Thoracic aorta (tissue), 2 donors: ENCODE measurements around the gene TGM1. TPM values are rescaled to one million over a fixed set of nuclear protein-coding genes. Genes with fewer than 3 reads are reported as not detected.

Experiments
- ATAC-seq: fragments of 150-250 bp; one replicate; pipeline ENCODE4 v1.8.0; 2017; ENCODE audit warnings: low read depth; ENCODE audit not compliant: insufficient number of reproducible peaks, low FRiP score
- DNase-seq: peaks from one replicate; pipeline ENCODE4 v3.0.0-alpha.2; 2020; ENCODE audit warnings: low spot score
- H3K27ac ChIP-seq, 2 donors: fragments of 200-600 bp; sonication (generic); 1 replicate in 1 of 2; 2 replicates in 1 of 2; pipeline ENCODE4 v1.5.1; 2016; ENCODE audit warnings: mild to moderate bottlenecking in 2 of 2, moderate library complexity in 2 of 2
- H3K27me3 ChIP-seq: fragments of 200-600 bp; sonication (generic); replicated peaks from 2 replicates; pipeline ENCODE4 v1.6.0; 2016; ENCODE audit warnings: mild to moderate bottlenecking; ENCODE audit not compliant: insufficient read depth
- H3K36me3 ChIP-seq: fragments of 200-600 bp; sonication (generic); one replicate; pipeline ENCODE4 v1.5.1; 2016
- H3K4me1 ChIP-seq, 2 donors: fragments of 200-600 bp; sonication (generic); 1 replicate in 1 of 2; 2 replicates in 1 of 2; pipeline versions ENCODE4 v1.5.1 to v1.6.0; 2016; ENCODE audit warnings: low read depth in 2 of 2, mild to moderate bottlenecking in 1 of 2; ENCODE audit not compliant: control insufficient read depth in 1 of 2
- H3K4me3 ChIP-seq: fragments of 200-600 bp; sonication (generic); 2 replicates; pipeline ENCODE4 v1.5.1; 2016; ENCODE audit warnings: mild to moderate bottlenecking
- H3K9me3 ChIP-seq: fragments of 200-600 bp; sonication (generic); 2 replicates; pipeline ENCODE4 v1.5.1; 2016
- total RNA-seq, 2 donors: library from RNA; depleted of rRNA; stranded (reverse); fragments of >200 nt; gene quantifications; one replicate each; pipeline versions ENCODE4 v1.1.0 to v1.2.3, GENCODE V29; 2016
- TF ChIP-seq, protein P1 (sequence below): fragments of 200-600 bp; sonication (generic); IDR thresholded peaks from one replicate; pipeline ENCODE4 v1.5.1; 2019; ENCODE audit warnings: antibody characterized with exemption

The TGM1 gene
- total RNA-seq, 2 donors from 2014 or later = 0.21 TPM; not detected in 1

DNA sequence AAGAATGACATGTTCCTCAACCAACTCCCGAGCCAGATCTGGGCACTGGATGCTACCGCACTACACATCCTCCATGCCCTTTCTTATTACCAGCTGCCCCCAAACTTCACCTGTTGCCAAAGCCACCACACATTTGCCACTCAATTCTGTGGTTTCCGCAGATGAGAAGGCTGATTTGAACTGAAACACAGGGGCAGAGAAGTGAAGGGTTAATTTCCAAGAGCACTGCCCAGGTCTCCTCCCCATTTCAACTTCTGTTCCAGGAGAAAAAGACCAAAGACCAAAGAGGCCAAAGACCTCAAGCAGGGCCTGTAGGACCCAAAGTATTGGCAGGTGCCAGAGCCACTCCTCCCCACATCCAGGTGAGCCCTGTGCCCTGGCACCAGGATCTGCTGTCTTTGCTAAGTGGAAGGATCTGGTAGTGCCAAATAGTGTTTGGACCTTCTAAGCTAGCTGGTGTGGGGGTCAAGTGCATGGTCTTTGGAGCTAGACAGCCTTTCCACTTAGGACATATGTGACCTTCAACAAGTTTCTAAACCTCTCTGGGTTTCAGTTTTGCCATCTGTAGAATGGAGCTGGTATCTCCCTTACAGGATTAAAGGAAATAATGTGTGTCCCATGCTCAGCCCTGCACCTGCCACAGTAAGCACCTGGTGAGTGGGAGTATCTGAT is 28.6 kb upstream of the TGM1 start:
- TF ChIP-seq, protein P1, sequence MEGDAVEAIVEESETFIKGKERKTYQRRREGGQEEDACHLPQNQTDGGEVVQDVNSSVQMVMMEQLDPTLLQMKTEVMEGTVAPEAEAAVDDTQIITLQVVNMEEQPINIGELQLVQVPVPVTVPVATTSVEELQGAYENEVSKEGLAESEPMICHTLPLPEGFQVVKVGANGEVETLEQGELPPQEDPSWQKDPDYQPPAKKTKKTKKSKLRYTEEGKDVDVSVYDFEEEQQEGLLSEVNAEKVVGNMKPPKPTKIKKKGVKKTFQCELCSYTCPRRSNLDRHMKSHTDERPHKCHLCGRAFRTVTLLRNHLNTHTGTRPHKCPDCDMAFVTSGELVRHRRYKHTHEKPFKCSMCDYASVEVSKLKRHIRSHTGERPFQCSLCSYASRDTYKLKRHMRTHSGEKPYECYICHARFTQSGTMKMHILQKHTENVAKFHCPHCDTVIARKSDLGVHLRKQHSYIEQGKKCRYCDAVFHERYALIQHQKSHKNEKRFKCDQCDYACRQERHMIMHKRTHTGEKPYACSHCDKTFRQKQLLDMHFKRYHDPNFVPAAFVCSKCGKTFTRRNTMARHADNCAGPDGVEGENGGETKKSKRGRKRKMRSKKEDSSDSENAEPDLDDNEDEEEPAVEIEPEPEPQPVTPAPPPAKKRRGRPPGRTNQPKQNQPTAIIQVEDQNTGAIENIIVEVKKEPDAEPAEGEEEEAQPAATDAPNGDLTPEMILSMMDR = no peak
- H3K36me3 ChIP-seq = peaks cover 40% of the 10 kb centered on the region
- DNase-seq = no peak
- no peaks in the 10 kb centered on the region for H3K4me1 ChIP-seq
- H3K4me3 ChIP-seq = no peak overlapping the region
- ATAC-seq = no peak
- H3K9me3 ChIP-seq = no peaks in the 10 kb centered on the region
- H3K27me3 ChIP-seq = no peaks in the 10 kb centered on the region
- H3K27ac ChIP-seq = no peak overlapping the region

GRCh38 chr14:24290746-24291145 is 27.8 kb upstream of the TGM1 start:
- peaks cover 35% of the 10 kb centered on the region for H3K36me3 ChIP-seq
- ATAC-seq (no peak), DNase-seq (no peak)
- no peak overlapping the region for H3K27ac ChIP-seq
- TF ChIP-seq, protein P1 = no peak
- no peaks in the 10 kb centered on the region for H3K4me1 ChIP-seq
- no peak overlapping the region for H3K4me3 ChIP-seq
- H3K9me3 ChIP-seq = no peaks in the 10 kb centered on the region
- no peaks in the 10 kb centered on the region for H3K27me3 ChIP-seq

- ATAC-seq = no peak
- Histone ChIP-seq H3K4me3 (no peak overlapping the region), H3K4me1 (no peaks in the 10 kb centered on the region), H3K36me3 (peaks cover 33% of the 10 kb centered on the region), H3K9me3 (no peaks in the 10 kb centered on the region), H3K27me3 (no peaks in the 10 kb centered on the region), H3K27ac (no peak overlapping the region)
- TF ChIP-seq, protein P1 = no peak
- DNase-seq = no peak
Observed at GRCh38 chr14:24289649-24290280, 26.8 kb upstream of the TGM1 start.

DNA sequence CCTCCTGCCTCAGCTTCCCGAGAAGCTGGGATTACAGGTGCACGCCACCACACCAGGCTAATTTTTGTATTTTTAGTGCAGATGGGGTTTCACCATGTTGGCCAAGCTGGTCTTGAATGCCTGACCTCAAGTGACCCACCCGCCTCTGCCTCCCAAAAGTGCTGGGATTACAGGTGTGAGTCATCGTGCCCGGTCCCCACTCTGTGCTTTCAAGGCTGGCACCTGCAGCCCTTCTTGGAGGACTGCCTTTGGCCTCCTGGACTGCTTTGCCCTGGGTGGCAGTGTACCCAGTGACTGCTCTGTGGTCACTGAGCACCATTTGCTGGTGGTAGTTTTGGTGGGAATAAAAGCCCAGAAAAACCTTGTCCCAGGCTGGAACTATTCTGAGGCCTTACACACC is 24.0 kb upstream of the TGM1 start:
- Histone ChIP-seq H3K4me3 (no peak overlapping the region), H3K36me3 (peaks cover 26% of the 10 kb centered on the region), H3K9me3 (no peaks in the 10 kb centered on the region), H3K27me3 (no peaks in the 10 kb centered on the region), H3K4me1 (no peaks in the 10 kb centered on the region), H3K27ac (no peak overlapping the region)
- ATAC-seq (no peak), DNase-seq (no peak)
- TF ChIP-seq, protein P1 = no peak

DNA sequence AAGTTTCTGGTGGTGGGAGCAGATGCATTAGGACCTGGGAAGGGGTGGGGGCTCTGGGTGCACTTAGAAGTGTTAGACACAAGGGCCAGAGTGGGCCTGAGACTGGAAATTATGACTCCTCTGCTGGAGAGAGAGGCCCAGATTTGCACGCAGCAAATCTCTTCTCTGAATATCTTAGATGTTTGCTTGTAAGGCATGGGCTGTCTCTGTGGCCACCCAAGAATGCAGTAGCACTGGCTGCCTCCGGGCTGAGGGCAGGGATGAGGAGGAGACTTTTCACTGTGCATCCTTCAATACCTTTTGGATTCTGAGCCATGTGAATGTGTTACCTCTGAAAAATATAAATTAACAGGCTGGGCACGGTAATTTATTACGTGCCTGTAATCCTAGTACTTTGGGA is 22.4 kb upstream of the TGM1 start:
- no peaks in the 10 kb centered on the region for H3K9me3 ChIP-seq
- H3K36me3 ChIP-seq = peaks cover 10% of the 10 kb centered on the region
- H3K4me3 ChIP-seq = no peak overlapping the region
- no peak overlapping the region for H3K27ac ChIP-seq
- DNase-seq (no peak), ATAC-seq (no peak)
- no peaks in the 10 kb centered on the region for H3K4me1 ChIP-seq
- TF ChIP-seq, protein P1 = no peak
- no peaks in the 10 kb centered on the region for H3K27me3 ChIP-seq
